Stimulated activated naive CD4-positive, alpha-beta T cell (primary cell): ENCODE data around the gene STK11.

ENCODE experiments used
- DNase-seq, 6 experiments: peaks; one replicate each; lab custom pipeline; 2025; lab: John Stamatoyannopoulos, UW

STK11 gene

DNA sequence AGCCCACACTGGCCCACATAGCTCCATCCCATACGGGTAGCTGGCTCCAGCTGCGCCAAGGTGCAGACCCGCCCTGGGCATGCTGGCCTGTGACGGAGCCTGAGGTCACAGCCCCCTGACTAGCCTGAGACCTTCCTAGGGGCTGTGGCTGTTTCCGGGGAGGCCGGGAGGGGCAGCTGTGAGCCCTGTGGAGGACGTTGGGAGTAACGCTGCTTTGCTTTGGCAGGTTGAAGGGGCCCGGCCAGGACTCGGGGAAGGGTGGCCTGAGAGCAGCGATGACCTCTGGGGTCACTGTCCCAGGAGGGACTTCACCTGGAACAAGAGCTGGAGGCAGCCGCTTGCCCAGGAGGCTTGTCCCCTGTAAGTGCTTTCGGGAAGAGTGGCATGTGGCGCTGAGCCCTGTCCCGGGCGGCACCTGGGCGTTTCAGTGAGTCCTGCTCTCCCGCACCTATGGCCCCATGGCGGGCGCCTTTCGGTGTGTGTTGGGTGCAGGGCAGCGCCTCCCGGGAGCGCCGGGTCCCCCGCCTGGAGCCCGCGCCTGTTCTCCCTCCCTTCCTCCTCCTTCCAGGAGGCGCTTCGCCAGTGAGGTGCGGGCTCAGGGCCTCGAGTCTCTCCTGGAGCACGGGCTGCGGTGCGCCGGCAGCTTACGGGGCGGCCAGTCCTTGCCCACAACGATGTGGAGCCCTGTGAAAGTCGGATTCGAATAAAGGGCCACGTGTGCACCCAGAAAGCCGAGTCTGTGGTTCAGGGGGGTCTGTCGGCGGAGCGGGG is 68.7 kb downstream of the STK11 start:
- no peak for DNase-seq

DNA sequence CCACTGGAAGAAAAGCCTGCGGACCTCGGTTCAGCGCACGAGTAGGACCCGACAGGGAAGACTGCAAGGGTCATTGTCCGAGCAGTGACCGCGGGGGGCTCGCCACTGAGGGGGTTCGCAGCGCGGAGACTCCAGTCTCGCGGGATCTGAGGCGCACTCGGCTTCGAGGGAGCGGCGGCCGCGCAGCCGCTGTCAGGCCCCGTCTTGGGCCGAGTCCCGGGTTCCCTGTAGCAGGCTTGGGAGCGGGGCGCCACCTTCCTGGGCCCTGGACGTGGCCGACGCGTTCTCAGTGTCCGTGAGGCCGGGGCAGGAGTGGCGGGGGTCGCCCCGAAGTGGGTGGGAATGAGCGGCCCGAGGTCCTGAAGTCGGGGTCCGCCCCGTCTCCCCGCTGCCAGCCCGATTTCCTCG is 69.3 kb downstream of the STK11 start:
- no peak for DNase-seq

DNA sequence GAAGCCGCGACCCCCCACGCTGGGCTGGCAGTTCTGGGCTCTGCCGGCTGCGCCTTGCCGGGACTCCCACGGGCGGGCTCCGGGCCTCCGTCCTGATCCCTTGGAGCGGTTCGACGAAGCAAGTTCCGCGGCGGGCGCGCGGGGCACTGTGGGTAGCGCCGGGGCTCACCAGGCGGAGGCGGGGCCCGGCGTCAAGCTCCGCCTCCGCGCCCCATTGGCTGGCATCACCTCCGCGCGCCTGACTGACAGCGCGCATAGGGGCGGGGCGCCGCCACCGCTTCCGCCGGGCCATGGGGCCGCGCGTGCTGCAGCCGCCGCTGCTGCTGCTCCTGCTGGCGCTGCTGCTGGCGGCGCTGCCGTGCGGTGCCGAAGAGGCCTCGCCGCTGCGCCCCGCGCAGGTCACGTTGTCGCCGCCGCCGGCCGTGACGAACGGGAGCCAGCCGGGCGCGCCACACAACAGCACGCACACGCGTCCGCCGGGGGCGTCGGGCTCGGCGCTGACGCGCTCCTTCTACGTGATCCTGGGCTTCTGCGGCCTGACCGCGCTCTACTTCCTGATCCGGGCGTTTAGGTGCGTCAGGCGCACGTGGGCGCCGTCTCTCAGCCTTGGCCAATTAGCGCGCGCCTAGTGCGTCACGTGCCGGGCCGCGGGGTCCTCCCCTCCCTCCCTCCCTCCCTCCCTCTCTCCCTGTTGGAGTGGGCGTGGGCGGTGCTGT is 69.8 kb downstream of the STK11 start, which contains the start of gene FAM174C:
Gene FAM174C, plus strand, starts transcription at position 271 of the 716 bp plus-strand sequence. Its CDS starts 20 bp downstream, at position 291.
- DNase-seq, result peak; percentile 95 to 99 (median 96)

DNA sequence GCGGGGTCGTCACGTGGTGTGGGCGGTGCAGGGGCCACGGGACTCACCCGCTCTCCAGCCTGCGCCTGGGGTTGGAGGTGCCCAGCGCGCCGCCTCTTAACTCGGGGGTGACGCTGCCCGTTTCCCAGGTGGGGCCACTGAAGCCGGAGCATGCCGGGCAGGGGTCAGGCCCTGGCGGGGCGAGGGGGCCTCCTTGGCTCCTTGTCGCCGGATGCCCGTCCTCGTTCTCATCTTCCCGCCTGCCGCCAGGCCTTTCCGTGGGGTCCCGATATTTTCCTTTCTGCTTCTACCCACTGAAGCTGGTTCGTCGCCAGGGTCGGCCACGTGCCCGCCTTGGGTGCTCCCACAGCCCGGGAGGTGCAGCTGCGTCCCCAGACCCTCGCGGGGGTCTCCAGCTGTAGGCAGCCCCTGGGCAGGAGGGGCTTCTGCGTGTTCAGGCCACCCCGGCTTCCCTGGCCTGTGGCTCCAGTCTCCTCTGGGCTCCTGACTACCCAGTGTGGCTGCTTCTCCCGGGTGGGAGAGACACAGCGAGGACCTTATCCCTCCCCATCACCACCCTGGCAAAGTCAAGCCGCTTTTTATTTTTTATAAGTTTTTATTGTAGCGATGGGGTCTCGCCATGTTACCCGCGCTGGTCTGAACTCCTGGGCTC is 70.5 kb downstream of the STK11 start:
- no peak for DNase-seq

DNA sequence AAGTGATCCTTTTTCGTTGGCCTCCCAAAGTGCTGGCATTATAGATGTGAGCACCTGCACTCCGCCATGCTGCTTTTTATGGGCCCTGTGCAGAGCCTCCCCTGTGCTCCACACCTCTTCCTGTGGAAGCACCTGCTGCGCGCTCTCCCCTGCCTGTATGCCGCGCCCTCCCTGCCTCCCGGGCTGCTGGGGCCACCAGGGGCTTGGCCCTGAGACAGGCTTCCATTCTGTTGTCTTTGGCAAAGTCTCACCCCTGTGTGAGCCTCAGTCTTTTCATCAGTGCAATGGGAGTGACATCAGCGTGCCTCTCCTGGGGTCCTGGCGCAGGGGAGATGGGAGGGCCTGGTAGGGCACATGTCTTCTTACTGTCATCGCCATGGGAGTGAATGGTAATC is 71.0 kb downstream of the STK11 start:
- peak in 3 of 6 experiments; percentile 17 to 49 (median 37) for DNase-seq

DNA sequence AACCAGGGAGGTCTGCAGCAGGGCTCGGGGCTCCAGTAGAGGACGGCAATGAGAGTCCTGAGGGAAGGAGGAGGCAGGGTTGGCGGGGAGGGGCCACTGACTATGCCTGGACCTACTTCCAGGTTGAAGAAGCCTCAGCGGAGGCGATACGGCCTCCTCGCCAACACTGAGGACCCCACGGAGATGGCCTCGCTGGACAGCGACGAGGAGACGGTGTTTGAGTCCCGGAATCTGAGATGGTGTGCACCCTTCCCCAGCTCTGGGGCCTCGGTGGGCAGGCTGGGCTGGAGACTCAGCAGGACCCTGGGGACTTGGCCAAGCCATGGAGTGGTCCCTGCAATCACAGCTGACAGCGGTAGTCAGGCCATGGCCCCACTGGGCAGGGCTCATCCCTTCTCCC is 71.5 kb downstream of the STK11 start:
- DNase-seq, result no peak
